ENCODE results near the gene XRN1.
"Not testable (repeated sequence)": the region's sequence is repeated elsewhere in the genome, so short reads cannot be mapped to it uniquely, and the experiment has no call there.

The XRN1 gene

GRCh38 chr3:142337994-142338393 lies 109.8 kb downstream of the XRN1 start:
- DNase-seq (ENCODE audit: low read depth), result no peak

- no peak for DNase-seq (ENCODE audit: low read depth)
Observed at GRCh38 chr3:142332390-142332789, 115.4 kb downstream of the XRN1 start.

- not testable (repeated sequence) for DNase-seq (ENCODE audit: low read depth)
Observed at GRCh38 chr3:142324275-142324953, 123.4 kb downstream of the XRN1 start.

- no peak for DNase-seq (ENCODE audit: low read depth)
Observed at GRCh38 chr3:142319912-142320311, 127.9 kb downstream of the XRN1 start.

- no peak for DNase-seq (ENCODE audit: low read depth)
Observed at GRCh38 chr3:142319094-142319493, 128.7 kb downstream of the XRN1 start.

GRCh38 chr3:142318331-142318730 lies 129.5 kb downstream of the XRN1 start:
- DNase-seq (ENCODE audit: low read depth), result no peak

GRCh38 chr3:142315978-142316388 lies 131.9 kb downstream of the XRN1 start:
- DNase-seq (ENCODE audit: low read depth), result not testable (repeated sequence)

GRCh38 chr3:142315083-142315482 lies 132.8 kb downstream of the XRN1 start:
- DNase-seq (ENCODE audit: low read depth), result no peak

GRCh38 chr3:142310439-142310838 lies 137.4 kb downstream of the XRN1 start:
- DNase-seq (ENCODE audit: low read depth), result no peak

GRCh38 chr3:142302847-142303246 lies 145.0 kb downstream of the XRN1 start:
- not testable (repeated sequence) for DNase-seq (ENCODE audit: low read depth)

- no peak for DNase-seq (ENCODE audit: low read depth)
Observed at GRCh38 chr3:142298626-142299025, 149.2 kb downstream of the XRN1 start.

GRCh38 chr3:142296507-142296906 lies 151.3 kb downstream of the XRN1 start:
- no peak for DNase-seq (ENCODE audit: low read depth)

- DNase-seq (ENCODE audit: low read depth), result no peak
Observed at GRCh38 chr3:142287866-142288638, 159.8 kb downstream of the XRN1 start.

- DNase-seq (ENCODE audit: low read depth), result no peak
Observed at GRCh38 chr3:142285083-142285517, 162.7 kb downstream of the XRN1 start.

GRCh38 chr3:142282503-142282902 lies 165.3 kb downstream of the XRN1 start:
- DNase-seq (ENCODE audit: low read depth), result no peak

GRCh38 chr3:142281474-142281873 lies 166.4 kb downstream of the XRN1 start:
- no peak for DNase-seq (ENCODE audit: low read depth)

GRCh38 chr3:142279965-142280590 lies 167.8 kb downstream of the XRN1 start:
- peak; percentile 35 for DNase-seq (ENCODE audit: low read depth)

- no peak for DNase-seq (ENCODE audit: low read depth)
Observed at GRCh38 chr3:142278451-142278850, 169.4 kb downstream of the XRN1 start.

- DNase-seq (ENCODE audit: low read depth), result no peak
Observed at GRCh38 chr3:142276781-142277180, 171.1 kb downstream of the XRN1 start.

- no peak for DNase-seq (ENCODE audit: low read depth)
Observed at GRCh38 chr3:142275856-142276255, 172.0 kb downstream of the XRN1 start.

GRCh38 chr3:142274908-142275307 lies 172.9 kb downstream of the XRN1 start:
- DNase-seq (ENCODE audit: low read depth), result no peak

- DNase-seq (ENCODE audit: low read depth), result no peak
Observed at GRCh38 chr3:142273501-142273900, 174.3 kb downstream of the XRN1 start.
